ENCODE measurements around the gene LAMA3.

LAMA3 gene

DNA sequence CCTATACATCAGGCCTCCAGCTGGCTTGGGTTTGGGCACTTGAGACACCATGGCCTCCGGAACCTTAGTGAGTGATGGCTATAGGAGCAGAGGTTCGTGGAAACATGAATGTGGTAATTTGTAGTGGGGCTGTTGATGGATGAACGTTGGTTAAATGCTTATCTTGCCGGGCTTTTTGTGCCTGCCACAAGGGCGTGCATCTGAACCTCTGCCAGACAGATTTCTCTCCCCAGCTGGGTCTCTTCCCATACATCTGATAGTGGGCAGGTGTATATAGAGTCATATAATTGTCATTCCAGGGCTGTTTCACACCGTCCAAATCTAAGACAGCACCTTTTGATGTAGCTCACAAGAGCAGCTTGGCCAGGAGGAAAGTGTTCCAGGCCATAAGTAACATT, 14.7 kb downstream of the LAMA3 start:
- TF ChIP-seq, protein P1, sequence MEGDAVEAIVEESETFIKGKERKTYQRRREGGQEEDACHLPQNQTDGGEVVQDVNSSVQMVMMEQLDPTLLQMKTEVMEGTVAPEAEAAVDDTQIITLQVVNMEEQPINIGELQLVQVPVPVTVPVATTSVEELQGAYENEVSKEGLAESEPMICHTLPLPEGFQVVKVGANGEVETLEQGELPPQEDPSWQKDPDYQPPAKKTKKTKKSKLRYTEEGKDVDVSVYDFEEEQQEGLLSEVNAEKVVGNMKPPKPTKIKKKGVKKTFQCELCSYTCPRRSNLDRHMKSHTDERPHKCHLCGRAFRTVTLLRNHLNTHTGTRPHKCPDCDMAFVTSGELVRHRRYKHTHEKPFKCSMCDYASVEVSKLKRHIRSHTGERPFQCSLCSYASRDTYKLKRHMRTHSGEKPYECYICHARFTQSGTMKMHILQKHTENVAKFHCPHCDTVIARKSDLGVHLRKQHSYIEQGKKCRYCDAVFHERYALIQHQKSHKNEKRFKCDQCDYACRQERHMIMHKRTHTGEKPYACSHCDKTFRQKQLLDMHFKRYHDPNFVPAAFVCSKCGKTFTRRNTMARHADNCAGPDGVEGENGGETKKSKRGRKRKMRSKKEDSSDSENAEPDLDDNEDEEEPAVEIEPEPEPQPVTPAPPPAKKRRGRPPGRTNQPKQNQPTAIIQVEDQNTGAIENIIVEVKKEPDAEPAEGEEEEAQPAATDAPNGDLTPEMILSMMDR (IDR thresholded peaks at IDR 0.05; ENCODE audit: low read depth, low read length, missing control alignments), result no peak
- H3K4me3 ChIP-seq (replicated peaks; ENCODE audit: low read depth, low read length), result no peak overlapping the region
- DNase-seq (ENCODE audit: extremely low read depth, low read depth), result no peak

DNA sequence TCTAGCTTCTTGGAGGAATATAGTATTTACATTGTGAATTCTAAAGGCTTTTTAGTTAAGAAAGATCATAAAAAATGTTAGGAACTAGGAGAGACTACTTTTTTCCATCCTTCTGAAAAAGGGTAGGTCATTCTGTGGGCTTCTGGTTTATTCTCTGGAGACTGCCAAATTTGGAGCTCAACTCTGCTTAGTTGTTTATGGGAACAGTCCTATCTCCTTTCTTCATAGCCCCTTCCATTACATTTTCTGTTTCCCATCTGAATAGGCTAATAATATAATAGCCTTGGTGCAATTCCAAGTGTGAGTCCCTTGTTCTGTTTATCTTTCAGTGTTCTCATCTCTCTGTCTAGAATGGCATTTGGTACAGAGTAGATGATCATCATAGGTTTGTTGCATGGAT, 15.6 kb downstream of the LAMA3 start:
- TF ChIP-seq, protein P1 (IDR thresholded peaks at IDR 0.05; ENCODE audit: low read depth, low read length, missing control alignments), result no peak
- DNase-seq (ENCODE audit: extremely low read depth, low read depth), result no peak
- H3K4me3 ChIP-seq (replicated peaks; ENCODE audit: low read depth, low read length), result no peak overlapping the region

DNA sequence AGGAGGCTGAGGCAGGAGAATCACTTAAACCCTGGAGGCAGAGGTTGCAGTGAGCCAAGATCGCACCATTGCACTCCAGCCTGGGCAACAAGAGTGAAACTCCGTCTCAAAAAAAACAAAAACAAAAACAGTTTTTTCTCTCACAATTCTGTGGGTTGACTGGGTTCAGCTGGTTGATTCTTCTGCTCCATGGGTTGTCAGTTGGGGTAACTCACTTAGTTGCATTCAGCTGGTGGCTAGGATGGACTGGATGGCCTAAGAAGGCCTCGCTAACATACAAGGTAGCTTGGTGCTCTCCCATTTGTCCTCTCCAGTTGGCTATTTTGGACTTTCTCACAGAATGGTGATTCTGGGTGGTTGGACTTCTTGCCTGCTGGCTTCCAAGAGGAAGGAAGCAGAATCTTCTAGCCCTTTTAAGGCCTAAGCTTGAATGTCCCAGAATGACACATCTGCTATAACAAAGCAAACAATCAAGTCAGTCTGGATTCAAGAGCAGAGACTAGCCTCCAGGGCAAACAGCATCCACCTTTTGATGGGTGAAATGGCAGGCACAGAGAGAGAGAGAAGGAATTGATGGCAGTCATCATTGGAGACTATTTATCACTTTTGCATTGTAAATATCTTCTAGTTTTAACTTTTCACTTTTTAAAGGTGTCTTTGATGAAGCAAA, 17.9 kb downstream of the LAMA3 start:
- H3K4me3 ChIP-seq (replicated peaks; ENCODE audit: low read depth, low read length), result no peak overlapping the region
- no peak for DNase-seq (ENCODE audit: extremely low read depth, low read depth)
- TF ChIP-seq, protein P1 (IDR thresholded peaks at IDR 0.05; ENCODE audit: low read depth, low read length, missing control alignments), result no peak

DNA sequence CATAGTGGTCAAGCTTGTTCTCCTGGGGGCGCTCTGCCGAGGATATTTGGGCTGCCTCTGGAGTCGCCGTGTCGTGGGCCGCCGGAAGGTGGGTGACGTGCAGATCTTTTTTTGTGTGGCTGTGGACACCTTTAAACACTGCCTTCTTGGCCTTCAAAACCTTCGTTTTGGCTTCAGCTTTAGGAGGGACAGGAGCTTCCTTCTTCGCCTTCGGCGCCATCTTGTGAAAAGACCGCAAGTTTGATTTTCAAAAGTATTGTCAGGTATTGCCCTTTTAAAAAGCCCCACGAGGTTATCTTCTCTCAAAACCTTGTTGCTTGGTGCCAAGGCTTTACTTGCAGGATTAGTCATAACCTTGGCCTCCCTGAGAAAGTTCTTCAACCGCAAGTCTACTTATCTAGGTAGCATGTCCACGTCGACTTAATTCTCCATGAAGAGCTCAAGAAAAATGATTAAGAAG, 20.8 kb downstream of the LAMA3 start:
- DNase-seq (ENCODE audit: extremely low read depth, low read depth), result no peak
- TF ChIP-seq, protein P1 (IDR thresholded peaks at IDR 0.05; ENCODE audit: low read depth, low read length, missing control alignments), result no peak
- H3K4me3 ChIP-seq (replicated peaks; ENCODE audit: low read depth, low read length), result no peak overlapping the region

DNA sequence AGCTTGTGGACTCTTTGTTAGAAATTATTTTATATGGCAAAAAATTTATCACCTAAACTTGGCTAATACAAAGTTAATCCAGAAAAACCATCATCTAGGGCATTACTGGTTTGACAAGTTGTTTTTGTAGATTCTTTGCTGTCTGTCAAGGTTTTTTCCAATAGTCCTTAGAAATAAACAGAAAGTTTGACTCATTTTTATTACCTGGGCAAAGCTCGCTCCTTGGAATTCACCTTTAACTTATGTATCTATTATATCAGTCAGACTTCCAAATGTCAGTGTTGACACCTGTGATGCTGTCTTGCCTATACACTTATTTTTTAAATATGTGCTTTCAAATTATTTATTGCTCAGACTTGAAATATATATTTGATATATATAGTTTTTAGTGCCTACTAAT, 21.7 kb downstream of the LAMA3 start:
- TF ChIP-seq, protein P1 (IDR thresholded peaks at IDR 0.05; ENCODE audit: low read depth, low read length, missing control alignments), result no peak
- no peak for DNase-seq (ENCODE audit: extremely low read depth, low read depth)
- H3K4me3 ChIP-seq (replicated peaks; ENCODE audit: low read depth, low read length), result no peak overlapping the region

DNA sequence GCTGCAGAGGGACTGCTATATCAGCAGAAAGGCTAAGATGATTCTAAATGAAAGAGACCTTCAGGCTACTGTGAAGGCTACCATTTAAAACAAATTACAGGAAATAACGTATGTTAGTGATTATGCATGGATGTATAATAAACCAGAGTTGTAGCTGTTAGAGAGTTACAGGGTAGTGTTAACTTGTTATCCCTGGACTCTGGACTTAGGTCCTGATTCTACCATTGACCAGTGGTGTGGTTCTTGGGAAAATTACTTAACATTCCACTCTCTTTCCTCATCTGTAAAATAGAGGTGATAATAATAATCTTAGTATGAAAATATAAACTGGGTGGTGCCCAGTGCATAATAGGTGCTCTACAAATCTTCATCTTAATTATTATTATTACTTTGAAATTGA, 22.2 kb downstream of the LAMA3 start:
- TF ChIP-seq, protein P1 (IDR thresholded peaks at IDR 0.05; ENCODE audit: low read depth, low read length, missing control alignments), result no peak
- DNase-seq (ENCODE audit: extremely low read depth, low read depth), result no peak
- H3K4me3 ChIP-seq (replicated peaks; ENCODE audit: low read depth, low read length), result no peak overlapping the region

DNA sequence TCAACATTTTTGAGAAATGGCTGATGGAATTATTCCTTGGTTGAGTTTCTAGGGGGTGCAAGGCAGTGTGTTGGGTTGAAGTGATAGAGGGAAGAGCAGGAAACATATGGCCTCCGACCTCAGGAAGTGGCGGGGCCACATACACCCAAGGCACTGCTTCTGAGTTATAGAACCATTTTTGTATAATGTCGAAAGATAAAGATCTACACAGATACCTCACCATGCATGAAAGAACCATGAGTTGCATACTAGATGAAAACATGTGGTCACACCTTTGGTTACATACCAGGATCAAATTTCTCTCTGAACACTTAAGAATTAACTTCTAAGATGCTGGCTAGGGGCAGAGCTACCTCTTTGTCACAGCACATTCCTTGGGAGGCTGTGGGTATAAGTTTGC, 23.2 kb downstream of the LAMA3 start:
- TF ChIP-seq, protein P1 (IDR thresholded peaks at IDR 0.05; ENCODE audit: low read depth, low read length, missing control alignments), result no peak

More for the DNA sequence above, 23.2 kb downstream of the LAMA3 start:
- H3K4me3 ChIP-seq (replicated peaks; ENCODE audit: low read depth, low read length), result no peak overlapping the region
- DNase-seq (ENCODE audit: extremely low read depth, low read depth), result no peak
